DMS114 treated with DMSO at 0.1 percent for 48 hours (cell line): Measurements from ENCODE around the gene MCFD2.

Source experiments
- DNase-seq: peaks from one replicate; lab custom pipeline; 2025; ENCODE audit not compliant: unreplicated experiment; lab: John Stamatoyannopoulos, UW

Gene MCFD2

DNA sequence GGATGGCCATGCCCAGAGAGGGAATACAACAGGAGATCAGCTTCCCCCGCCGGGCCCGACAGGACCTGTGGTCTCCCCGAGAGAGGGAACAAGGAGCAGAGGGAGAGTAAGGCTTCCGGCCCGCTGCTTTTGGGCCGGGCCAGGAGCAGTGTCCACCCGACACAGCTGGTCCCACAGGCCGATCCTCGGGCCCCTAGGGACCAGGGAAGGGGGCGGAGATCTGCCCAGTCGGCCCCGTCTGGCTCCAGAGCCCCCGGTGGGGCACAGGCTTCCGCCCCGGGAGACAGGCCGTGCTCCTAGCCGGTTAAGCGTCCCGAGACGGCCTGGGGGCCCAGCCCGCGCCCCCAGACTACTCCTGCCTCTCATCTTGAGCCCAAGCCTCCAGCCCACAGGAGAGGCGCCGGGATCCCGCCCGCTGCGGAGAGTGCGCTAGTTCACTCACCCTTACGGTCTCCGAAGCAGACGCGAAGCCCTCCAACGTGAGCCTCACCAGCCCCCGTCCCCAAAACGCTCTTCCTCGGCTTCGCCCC is at the start of gene MCFD2:
TSS of gene MCFD2 (minus strand) at position 526 of the 530 bp plus-strand sequence. CDS start 6,635 bp downstream, outside the sequence.
- DNase-seq: no peak

DNA sequence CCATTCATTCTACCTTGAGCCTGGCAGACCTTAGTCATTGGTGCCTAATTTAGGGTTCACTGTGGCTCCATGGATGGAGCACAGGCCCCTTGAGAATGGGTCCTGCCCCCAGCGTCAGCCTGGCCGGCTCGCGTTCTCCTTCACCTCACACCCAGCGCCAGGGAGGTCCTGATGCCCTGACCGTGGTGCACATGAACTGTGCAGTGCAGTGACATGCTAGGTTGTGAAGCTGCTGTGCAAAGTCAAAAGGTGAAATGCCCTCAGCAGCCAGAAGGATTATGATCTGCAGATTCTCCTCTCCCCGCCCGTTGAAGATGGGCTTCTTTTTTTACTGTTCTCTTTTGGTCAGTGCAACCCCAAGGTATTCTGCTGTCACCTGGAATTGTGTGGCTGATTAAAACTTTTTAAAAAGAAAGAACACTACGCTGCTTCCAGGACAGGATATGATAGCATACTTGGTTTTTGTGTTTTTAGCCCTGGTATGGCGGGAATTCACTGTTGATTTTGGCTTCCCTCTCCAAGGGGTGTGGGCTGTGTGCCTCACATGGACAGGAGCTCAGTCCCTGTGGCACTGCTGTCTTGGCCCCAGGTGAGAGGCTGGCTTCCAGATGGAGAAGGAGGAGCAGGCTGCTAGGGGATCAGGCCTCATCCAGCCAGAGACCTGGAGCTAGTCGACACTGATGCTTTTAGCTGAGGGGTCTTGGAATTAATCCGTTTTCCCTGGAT is 49.4 kb upstream of the MCFD2 start:
- no peak for DNase-seq

DNA sequence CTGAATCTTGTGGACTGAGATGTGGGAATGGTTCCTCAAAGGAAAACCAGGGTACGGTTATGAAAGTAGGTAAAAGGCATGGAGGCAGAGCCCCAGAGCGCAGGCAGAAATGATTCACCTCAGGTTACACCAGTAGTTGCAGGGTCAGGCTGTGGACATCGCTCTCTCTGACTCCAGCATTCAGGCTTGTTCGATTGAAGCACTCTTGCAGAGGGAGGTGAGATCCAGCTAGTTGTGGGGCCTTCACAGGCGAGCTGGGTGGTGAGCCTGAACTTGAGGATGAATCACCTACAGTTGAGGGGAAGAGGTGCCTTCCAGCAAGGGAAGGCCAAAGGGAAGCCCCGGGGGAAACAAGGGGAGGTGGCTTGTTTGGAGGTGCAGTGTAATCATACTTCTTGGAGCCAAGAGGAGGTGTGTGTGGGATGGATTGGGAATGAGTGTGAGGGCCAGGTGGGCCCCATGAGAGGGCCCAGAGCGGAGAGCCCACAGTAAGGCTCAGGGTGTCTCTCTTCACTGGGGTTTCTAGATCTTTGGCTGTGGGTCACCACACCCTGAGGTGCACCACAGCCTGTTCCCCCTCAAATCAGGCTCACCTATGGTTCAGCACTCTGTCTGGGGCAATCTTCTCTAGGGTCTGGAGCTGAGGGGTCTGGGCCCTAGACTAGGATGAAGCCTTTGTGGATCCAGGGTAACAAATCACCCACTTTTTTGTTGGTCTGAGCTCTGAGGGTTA is 48.5 kb upstream of the MCFD2 start:
- DNase-seq: no peak

- DNase-seq: no peak
Observed at GRCh38 chr2:46963210-46963609, 47.6 kb upstream of the MCFD2 start.

GRCh38 chr2:46962751-46963150 is 47.1 kb upstream of the MCFD2 start:
- no peak for DNase-seq

- DNase-seq: no peak
Observed at GRCh38 chr2:46960618-46961017, 45.0 kb upstream of the MCFD2 start.

DNA sequence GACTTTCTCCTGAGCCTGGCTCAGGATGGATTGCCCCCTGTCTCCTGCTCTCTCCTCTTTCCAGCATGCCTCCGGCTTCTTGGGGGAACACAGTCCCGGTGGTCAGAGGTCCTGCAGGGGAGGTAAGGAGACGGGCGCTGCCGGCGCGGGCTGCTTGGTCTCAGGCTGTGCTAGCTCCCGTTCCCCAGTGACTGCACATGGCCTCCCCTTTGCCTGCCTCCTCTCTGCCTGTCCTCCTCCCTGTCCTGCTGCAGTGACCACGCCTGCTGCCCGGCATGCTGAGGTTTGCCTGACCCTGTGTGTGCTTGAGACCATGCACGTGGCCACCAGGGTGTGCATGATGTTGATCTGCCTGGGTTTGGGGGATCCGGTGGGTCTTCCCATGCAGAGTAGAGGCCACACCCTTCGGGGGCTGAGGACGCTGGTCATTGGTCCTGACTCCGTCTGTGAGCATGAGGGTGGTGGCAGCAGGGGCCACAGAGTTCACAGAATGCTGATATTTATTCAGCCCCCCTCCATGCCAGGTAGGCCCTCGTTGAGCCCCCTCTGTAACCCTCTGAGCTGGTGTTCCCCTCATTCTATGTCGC is 42.9 kb upstream of the MCFD2 start:
- no peak for DNase-seq

GRCh38 chr2:46956981-46957531 is 41.5 kb upstream of the MCFD2 start:
- DNase-seq: no peak

DNA sequence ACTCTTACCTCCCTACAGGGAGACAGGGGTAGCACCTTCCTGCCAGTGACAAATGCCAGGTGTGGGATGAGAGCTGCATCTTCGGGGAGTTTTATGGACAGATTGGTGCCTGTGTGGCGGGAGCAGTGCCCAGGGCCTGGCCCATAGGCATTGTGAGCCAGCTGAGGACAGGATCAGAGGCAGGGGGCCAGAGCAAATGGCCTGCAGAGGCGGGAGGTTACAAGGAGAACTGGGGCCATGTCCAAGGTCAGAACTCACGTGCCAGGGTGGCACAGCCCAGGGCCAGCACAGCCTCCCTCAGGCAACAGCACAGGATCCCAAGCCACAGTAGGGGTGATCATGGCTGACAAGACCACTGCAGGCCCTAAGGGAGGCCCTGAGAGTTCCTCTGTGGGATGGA is 40.2 kb upstream of the MCFD2 start:
- DNase-seq: no peak

GRCh38 chr2:46954951-46955571 is 39.5 kb upstream of the MCFD2 start:
- DNase-seq: no peak

DNA sequence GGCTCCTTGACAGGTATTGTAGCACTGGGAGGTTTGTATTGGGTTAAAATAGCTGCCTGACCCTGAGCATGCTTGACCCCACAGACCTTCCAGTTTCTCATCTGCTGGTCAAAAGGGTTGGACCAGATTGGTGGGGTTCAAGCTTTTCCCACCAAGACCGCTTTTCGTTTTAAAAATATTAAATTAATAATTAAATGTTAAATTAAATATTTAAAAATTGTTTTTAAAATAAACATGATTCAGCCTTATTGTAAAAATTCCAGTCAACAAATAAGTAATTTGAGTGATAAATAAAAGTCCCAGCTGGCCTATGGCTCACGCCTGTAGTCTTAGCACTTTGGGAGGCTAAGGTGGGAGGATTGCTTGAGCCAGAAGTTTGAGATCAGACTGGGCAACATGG is 36.6 kb upstream of the MCFD2 start:
- no peak for DNase-seq

DNA sequence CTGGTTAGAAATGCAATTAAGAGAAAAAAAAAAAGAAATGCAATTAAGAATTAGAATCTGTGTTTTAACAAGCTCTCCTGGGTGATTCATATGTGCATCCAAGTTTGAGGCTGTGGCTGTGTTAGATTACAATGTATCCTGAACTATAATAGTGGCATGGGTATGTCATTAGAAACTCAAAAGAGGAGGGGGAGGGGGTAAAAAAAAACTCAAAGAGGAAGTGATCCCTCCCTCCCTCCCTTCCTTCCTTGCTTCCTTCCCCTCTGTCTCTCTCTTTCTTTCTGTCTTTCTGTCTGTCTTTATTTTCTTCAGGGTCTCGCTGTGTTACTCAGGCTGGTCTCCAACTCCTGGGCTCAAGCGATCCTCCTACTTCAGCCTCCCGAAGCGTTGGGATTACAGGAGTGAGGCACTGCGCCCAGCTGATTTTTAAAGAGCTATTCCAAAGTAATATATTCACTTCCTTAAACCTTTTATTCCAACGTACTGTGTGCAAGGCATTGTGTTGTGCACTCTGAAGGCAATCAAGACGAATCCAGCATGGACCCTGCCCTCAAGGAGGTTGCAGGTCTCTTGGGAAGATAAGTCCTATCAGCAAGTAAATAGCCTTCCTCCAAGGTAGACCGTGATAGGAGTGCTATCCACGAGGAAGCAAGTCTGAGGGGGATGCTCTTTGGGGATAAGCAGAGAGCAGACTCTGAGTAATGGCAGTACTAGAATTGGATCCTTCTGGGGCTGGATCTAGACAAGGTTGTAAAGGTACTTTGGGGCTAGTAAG is 35.9 kb upstream of the MCFD2 start:
- DNase-seq: no peak

- DNase-seq: no peak
Observed at GRCh38 chr2:46950314-46950713, 34.7 kb upstream of the MCFD2 start.

DNA sequence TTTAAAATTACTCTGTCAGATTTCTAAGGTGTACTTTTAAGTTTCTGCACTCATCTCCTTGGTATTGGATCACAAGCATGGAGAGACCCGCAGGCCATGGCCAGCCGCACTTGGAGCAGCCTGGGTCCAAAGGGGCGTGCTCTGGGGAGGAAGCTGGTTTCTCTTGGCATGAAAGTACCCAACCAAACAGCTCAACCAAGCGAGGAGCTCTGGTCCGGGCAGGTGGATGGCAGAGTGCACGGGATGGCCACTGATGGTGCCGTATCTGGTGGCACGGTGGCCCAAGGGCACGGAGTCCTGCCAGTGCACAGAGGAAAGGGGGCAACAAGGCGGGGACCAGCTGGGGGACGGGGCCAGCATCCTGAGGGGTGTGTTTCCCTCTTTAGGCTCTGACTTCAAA is 32.2 kb upstream of the MCFD2 start:
- no peak for DNase-seq

DNA sequence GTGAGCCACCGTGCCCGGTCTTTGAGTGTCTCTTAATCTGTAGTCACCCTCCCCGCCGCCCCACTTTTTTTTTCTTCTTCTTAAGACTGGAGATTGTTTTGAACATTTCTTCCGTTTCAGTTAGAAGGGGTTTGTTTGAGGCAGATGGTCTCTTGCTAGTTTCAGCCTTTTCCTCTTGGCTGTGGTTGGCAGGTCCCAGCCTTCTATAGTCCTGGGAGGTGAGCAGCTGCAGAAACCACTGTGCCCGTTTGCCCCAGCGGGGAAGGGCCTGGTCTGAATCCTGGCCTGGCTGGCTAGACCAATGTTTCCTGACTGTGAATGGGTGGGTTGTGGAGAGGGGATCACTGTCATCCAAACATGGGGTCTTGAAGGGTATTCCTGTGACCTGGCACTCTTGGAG is 30.1 kb upstream of the MCFD2 start:
- no peak for DNase-seq

DNA sequence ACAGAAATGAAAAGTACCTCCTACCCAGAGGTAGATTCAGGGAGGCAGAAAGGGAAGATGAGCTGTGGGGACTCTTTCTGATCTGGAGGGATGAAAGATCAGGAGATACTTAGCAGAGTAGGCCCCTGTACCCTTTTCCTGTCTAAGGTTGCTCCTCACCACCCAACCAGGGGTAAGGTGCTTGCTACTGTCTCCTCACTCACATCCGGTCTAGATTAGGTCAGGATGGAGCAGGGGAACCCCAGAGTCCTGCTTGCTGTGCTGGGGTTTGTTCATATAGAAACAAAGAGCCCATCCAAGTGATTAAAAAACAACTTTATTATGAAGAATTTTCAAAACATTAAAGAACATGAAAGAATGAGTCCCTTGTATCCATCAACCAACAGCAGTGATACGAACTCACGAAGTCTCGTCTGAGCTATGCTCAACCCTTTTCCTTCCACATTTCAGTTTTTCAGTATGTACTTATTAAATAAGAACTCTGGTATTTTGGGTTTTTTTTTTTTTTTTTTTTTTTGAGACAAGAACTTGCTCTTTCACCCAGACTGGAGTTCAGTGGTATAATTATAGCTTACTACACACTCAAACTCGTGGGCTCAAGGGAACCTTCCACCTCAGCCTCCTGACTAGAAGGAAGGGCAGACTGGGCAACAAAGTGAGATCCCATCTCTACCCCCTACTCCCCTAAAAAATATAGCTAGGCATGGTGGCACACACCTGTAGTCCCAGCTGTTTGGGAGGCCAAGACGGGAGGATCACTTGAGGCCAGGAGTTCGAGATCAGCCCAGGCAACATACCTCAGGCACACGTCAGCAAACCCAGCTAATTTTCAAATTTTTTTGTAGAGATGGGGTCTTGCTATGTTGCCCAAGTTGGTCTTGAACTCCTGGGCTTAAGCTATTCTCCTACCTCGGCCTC is 28.5 kb upstream of the MCFD2 start:
- DNase-seq: no peak

DNA sequence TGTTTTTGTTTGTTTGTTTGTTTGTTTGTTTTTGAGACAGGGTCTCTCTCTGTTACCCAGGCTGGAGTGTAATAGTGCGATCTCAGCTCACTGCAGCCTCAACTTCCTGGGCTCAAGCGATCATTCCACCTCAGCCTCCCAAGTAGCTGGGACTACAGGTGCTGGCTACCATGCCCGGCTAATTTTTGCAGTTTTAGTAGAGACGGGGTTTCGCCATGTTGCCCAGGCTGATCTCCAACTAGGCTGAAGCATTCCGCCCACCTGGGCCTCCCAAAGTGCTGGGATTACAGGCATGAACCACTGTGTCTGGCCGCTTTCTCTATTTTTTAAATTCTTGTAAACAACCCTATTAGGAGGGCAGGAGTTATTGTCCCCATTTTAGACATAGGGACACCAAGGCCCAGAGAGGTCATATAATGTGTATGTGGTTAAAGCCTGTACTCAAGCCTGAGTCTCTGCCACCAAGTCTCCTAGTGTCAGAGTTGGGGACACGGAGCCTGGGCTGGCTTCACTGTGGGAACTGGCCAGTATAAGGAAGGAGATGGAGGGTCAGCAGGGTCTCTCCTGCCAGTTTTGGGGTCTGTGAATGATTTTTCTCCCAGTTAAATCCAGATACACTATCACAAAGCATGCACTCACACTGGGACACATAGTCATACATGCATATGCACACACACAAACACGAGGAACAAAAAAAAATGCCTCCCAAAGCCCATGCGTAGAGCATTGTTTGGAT is 27.5 kb upstream of the MCFD2 start:
- DNase-seq: no peak

DNA sequence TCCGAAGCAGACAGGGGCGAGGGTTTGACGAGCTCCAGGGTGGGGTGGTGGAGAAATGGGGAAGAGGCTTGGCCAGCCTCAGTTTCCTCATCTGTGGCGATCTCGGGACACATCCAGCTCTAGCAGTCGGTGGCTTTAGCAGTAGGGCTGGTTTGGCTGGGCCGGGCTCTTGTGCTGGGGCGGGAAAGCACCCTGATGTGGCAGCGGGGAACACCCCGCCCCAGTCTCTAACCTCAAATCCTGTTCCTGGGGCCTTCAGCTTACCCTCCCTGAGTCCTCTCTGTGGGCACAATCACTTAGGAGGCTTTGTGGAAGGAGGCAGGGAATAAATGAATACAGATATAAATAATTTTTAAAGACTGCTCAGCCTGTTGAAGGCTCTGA is 26.5 kb upstream of the MCFD2 start:
- DNase-seq: no peak
